GM12891 (cell line): ENCODE results near the gene ZBTB7B.

Experiments
- PAX5 ChIP-seq: IDR thresholded peaks from 2 replicates; pipeline ENCODE4 v1.6.1; 2011; ENCODE audit warnings: low read length, moderate library complexity, mild to moderate bottlenecking; ENCODE audit not compliant: insufficient read depth, severe bottlenecking
- POLR2A ChIP-seq: IDR thresholded peaks from 2 replicates; pipeline ENCODE4 v1.6.1; 2011; ENCODE audit warnings: low read depth, low read length, control low read depth
- POLR2AphosphoS5 ChIP-seq: IDR thresholded peaks from 2 replicates; pipeline ENCODE4 v1.6.1; 2011; ENCODE audit warnings: low read depth, low read length, control low read depth
- TAF1 ChIP-seq: IDR thresholded peaks from 2 replicates; pipeline ENCODE4 v1.6.1; 2011; ENCODE audit warnings: low read depth, low read length, control low read depth

- TF ChIP-seq POLR2AphosphoS5 (no peak), PAX5 (no peak), POLR2A (no peak), TAF1 (no peak)
Observed at GRCh38 chr1:154989195-154989860, 13.3 kb upstream of the ZBTB7B start.
